Keratinocyte (primary cell): ENCODE results near the gene DTX3. TPM values are rescaled to one million over a fixed set of nuclear protein-coding genes. Genes with fewer than 3 reads are reported as not detected.

Experiments
- DNase-seq: peaks from one replicate; pipeline ENCODE4 v3.0.0-alpha.2; 2011; ENCODE audit warnings: low read depth, missing footprints, low spot score
- FAIRE-seq: peaks from 2 replicates; lab custom pipeline; 2011; peaks lifted over from hg19 to GRCh38; lab: Jason Lieb, UNC
- H2AFZ ChIP-seq: 2 replicates; pipeline ENCODE4 v1.6.0; 2012; ENCODE audit warnings: low read length, control low read depth, inconsistent platforms; ENCODE audit not compliant: control insufficient read depth
- H3K27ac ChIP-seq: 2 replicates; pipeline ENCODE4 v1.5.1; 2011; ENCODE audit warnings: low read length; ENCODE audit not compliant: control insufficient read depth, insufficient read depth
- H3K27me3 ChIP-seq: 3 replicates; pipeline ENCODE4 v1.6.0; 2011; ENCODE audit warnings: low read length; ENCODE audit not compliant: control insufficient read depth, insufficient read depth; ENCODE audit errors: extremely low read depth
- H3K36me3 ChIP-seq, 2 experiments: 2 replicates in 1 of 2; 3 replicates in 1 of 2; pipeline ENCODE4 v1.5.1; 2011; ENCODE audit warnings: low read length in 2 of 2, mild to moderate bottlenecking in 1 of 2; ENCODE audit not compliant: control insufficient read depth in 2 of 2, insufficient read depth in 2 of 2; ENCODE audit errors: extremely low read depth in 1 of 2
- H3K4me1 ChIP-seq: 3 replicates; pipeline ENCODE4 v1.5.1; 2011; ENCODE audit warnings: low read length; ENCODE audit not compliant: control insufficient read depth, insufficient read depth; ENCODE audit errors: extremely low read depth
- H3K4me2 ChIP-seq: 3 replicates; pipeline ENCODE4 v1.6.0; 2011; ENCODE audit warnings: low read depth, low read length; ENCODE audit not compliant: control insufficient read depth, insufficient read depth; ENCODE audit errors: extremely low read depth
- H3K4me3 ChIP-seq, 3 experiments: fragments of 200-600 bp in 1 of 3; sonication (generic) in 1 of 3; 2 replicates in 2 of 3; 3 replicates in 1 of 3; pipeline ENCODE4 v1.5.1; 2011 to 2016; ENCODE audit warnings: low read length in 3 of 3, mild to moderate bottlenecking in 3 of 3, control low read depth in 2 of 3, inconsistent platforms in 1 of 3, low read depth in 1 of 3, mixed read lengths in 1 of 3, mixed run types in 1 of 3, moderate library complexity in 1 of 3; ENCODE audit not compliant: control insufficient read depth in 2 of 3, insufficient read depth in 2 of 3; ENCODE audit errors: extremely low read depth in 1 of 3
- H3K79me2 ChIP-seq: 2 replicates; pipeline ENCODE4 v1.6.0; 2012; ENCODE audit warnings: low read length; ENCODE audit not compliant: control insufficient read depth, insufficient read depth
- H3K9ac ChIP-seq: 3 replicates; pipeline ENCODE4 v1.6.0; 2011; ENCODE audit warnings: low read length; ENCODE audit not compliant: control insufficient read depth, insufficient read depth; ENCODE audit errors: extremely low read depth
- H3K9me1 ChIP-seq: 3 replicates; pipeline ENCODE4 v1.6.0; 2011; ENCODE audit warnings: low read length; ENCODE audit not compliant: control insufficient read depth, insufficient read depth; ENCODE audit errors: extremely low read depth
- H3K9me3 ChIP-seq: 2 replicates; pipeline ENCODE4 v1.5.1; 2012; ENCODE audit warnings: low read depth, low read length; ENCODE audit not compliant: control insufficient read depth
- H4K20me1 ChIP-seq: 3 replicates; pipeline ENCODE4 v1.6.0; 2011; ENCODE audit warnings: low read length; ENCODE audit not compliant: control insufficient read depth, insufficient read depth; ENCODE audit errors: extremely low read depth
- CTCF ChIP-seq, 3 experiments: IDR thresholded peaks in 1 of 3; conservative IDR thresholded peaks in 1 of 3; optimal IDR thresholded peaks in 1 of 3; 2 replicates in 2 of 3; 3 replicates in 1 of 3; pipeline versions ENCODE3 to v1.5.1; 2011; ENCODE audit warnings: low read length in 3 of 3, mild to moderate bottlenecking in 3 of 3, moderate library complexity in 2 of 3, control low read depth in 1 of 3, inconsistent platforms in 1 of 3; ENCODE audit not compliant: insufficient read depth in 2 of 3; ENCODE audit errors: extremely low read depth in 1 of 3
- EZH2 ChIP-seq: IDR thresholded peaks from one replicate; pipeline ENCODE4 v1.6.1; 2012; ENCODE audit warnings: inconsistent platforms, mild to moderate bottlenecking, low read length, moderate library complexity
- dilution Hi-C: fragments of 300-500 bp; cut with MboI; formaldehyde crosslinking; loops from one replicate; pipeline ENCODE4 v1.7.0; 2020; ENCODE audit warnings: low sequenced_read_pairs; ENCODE audit not compliant: extremely low pct_ligation_motif_present
- polyA plus RNA-seq, 5 experiments: library from polyadenylated mRNA; depleted of rRNA in 3 of 5; stranded (reverse) in 3 of 5; stranded (forward) in 1 of 5; unstranded in 1 of 5; fragments of >200 nt; gene quantifications; 1 replicate in 1 of 5; 2 replicates in 3 of 5; 3 replicates in 1 of 5; pipeline versions ENCODE4 v1.2.1 to v1.2.3, GENCODE V29; 2011 to 2012; ENCODE audit warnings: missing spikeins in 2 of 5, low read depth in 1 of 5, low replicate concordance in 1 of 5

Gene DTX3
- polyA plus RNA-seq, 1 donor (not counting 4 experiments of a cell fraction or from before 2014, with no cell fraction given) = 2.6 TPM

DNA sequence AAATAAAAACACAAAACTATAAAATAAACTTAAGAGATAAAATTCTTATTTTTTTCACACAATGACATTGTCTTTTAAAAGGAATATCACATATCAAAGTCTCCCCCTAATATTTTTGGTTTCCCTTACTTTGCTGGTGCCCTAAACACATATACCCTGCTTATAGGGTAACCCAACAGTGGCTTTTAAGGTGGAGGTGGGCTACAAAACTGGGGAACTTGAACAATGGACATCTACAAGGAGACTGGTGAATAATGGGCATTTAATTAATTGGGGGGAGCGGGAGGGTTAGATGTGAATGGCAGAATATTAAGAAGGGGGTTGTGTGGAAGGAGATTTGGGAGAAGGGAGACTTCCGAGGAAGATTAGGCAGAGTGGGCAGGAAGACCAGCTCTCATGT is 18.8 kb downstream of the DTX3 start:
- Histone ChIP-seq H4K20me1 (peaks cover 3% of the 10 kb centered on the region), H3K9me3 (no peaks in the 10 kb centered on the region), H3K27me3 (peaks cover 97% of the 10 kb centered on the region), H2AFZ (no peak overlapping the region), H3K9ac (no peak overlapping the region), H3K4me2 (no peak overlapping the region), H3K9me1 (no peaks in the 10 kb centered on the region), H3K4me3 (no peak overlapping the region), H3K4me1 (peaks cover 17% of the 10 kb centered on the region), H3K27ac (no peak overlapping the region), H3K36me3 (no peaks in the 10 kb centered on the region), H3K79me2 (no peaks in the 10 kb centered on the region)
- TF ChIP-seq EZH2 = no peak
- TF ChIP-seq CTCF (optimal IDR thresholded peaks at IDR 0.05 in 1 of 3, IDR thresholded peaks at IDR 0.05 in 1 of 3, conservative IDR thresholded peaks at IDR 0.05 in 1 of 3; ENCODE audit: extremely low read depth in 1 of 3, insufficient read depth in 2 of 3, low read length in 3 of 3) = no peak
- FAIRE-seq (no peak), DNase-seq (no peak)
- dilution Hi-C loops = no loop called here

DNA sequence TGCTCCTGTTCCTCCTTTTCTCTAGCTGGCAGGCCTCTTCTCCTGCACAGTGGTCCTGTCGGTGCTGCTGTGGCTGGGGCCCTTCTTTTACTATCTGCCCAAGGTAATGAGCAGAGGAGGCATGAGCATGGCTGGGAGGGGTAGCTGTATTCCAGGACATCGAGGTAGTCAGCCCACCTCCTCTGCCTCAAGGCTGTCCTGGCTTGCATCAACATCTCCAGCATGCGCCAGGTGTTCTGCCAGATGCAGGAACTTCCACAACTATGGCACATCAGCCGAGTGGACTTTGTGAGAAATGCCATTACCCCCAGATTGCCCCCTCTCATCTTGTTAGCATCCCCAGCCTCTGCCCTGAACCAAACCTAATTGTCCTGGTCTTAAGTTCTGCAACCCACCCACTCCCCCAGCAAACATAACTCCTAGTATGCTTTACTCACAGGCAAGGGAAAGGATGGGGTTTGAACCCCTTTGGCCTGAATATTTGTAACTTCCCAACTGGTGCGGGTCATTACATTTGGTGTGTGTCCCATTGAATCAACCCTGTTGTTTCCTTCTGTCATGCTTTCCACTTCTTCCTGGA is 19.3 kb downstream of the DTX3 start:
- Histone ChIP-seq H3K9me1 (no peaks in the 10 kb centered on the region), H3K27ac (no peak overlapping the region), H3K36me3 (no peaks in the 10 kb centered on the region), H4K20me1 (peaks cover 3% of the 10 kb centered on the region), H3K27me3 (peaks cover 99% of the 10 kb centered on the region), H3K9ac (no peak overlapping the region), H3K79me2 (no peaks in the 10 kb centered on the region), H3K9me3 (no peaks in the 10 kb centered on the region), H3K4me3 (no peak overlapping the region), H2AFZ (no peak overlapping the region), H3K4me2 (no peak overlapping the region), H3K4me1 (peaks cover 17% of the 10 kb centered on the region)
- dilution Hi-C loops = no loop called here
- peak; percentile 49 for TF ChIP-seq EZH2
- TF ChIP-seq CTCF (optimal IDR thresholded peaks at IDR 0.05 in 1 of 3, IDR thresholded peaks at IDR 0.05 in 1 of 3, conservative IDR thresholded peaks at IDR 0.05 in 1 of 3; ENCODE audit: extremely low read depth in 1 of 3, insufficient read depth in 2 of 3, low read length in 3 of 3) = no peak
- FAIRE-seq = no peak
- DNase-seq = no peak
